HUES6 (cell line): ENCODE measurements around the gene ATF2.

Experiments used
- H3K27ac ChIP-seq: 2 replicates; pipeline ENCODE4 v1.7.0; 2013; ENCODE audit warnings: low read depth, mild to moderate bottlenecking, low read length, inconsistent platforms
- H3K27me3 ChIP-seq: 2 replicates; pipeline ENCODE4 v1.6.1; 2013; ENCODE audit warnings: low read length; ENCODE audit not compliant: control insufficient read depth, insufficient read depth
- H3K36me3 ChIP-seq: 2 replicates; pipeline ENCODE4 v1.6.1; 2013; ENCODE audit warnings: low read length; ENCODE audit not compliant: control insufficient read depth, insufficient read depth
- H3K4me1 ChIP-seq: 2 replicates; pipeline ENCODE4 v1.6.1; 2013; ENCODE audit warnings: low read length; ENCODE audit not compliant: control insufficient read depth, insufficient read depth
- H3K4me3 ChIP-seq: 2 replicates; pipeline ENCODE4 v1.5.1; 2013; ENCODE audit warnings: low read depth, low read length
- H3K9ac ChIP-seq: one replicate; pipeline ENCODE4 v1.6.1; 2013; ENCODE audit warnings: mild to moderate bottlenecking, low read length
- H3K9me3 ChIP-seq: 2 replicates; pipeline ENCODE4 v1.6.1; 2013; ENCODE audit warnings: low read depth, low read length; ENCODE audit not compliant: control insufficient read depth, insufficient read depth

The ATF2 gene

DNA sequence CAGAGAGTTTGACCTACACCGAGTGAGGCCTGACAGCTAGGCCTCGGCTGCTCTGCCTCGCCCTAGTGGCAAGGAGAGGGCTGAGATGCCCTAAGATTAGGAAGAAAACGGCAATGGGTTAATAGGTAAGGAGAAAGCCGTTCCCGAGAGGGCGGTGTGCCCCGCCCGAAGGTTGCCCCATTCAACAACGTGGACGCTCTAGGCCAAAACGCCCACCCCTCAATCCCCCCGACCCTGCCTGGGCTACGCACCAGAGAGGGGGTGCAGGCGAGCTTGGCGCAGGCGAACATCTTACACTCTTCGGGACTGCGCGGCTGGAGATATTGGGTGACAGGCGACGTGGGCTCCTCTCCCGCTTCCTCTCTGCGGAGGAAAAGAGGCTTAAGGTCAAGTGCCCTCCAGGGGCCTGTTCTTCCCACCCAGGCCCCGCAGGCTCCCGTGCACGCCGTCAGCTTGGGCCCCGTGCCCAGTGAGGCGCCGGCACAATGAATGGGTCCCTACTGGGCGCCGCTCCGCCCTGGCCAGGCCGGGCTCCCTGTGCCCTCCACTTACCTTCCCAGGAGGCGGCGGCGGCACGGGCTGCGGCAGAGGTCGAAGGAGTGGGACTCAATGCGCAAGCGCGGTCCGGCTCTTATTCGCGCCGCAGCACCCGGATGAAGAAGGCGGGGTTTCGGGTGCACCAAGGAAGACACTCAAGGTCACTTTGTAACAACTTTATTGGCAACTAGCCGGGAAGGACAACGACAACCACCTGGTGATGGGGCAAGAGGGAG lies 13.3 kb upstream of the ATF2 start, which contains the start of gene ATP5MC3:
TSS of gene ATP5MC3 (minus strand) at position 607 of the 773 bp plus-strand sequence. CDS start at position 290, 317 bp downstream.
- Histone ChIP-seq H3K4me3 (peak within 1 kb of the TSS; percentile 73), H3K36me3 (peaks cover 37% of the 10 kb centered on the region), H3K9me3 (no peaks in the 10 kb centered on the region), H3K9ac (peak within 1 kb of the TSS; percentile 86), H3K4me1 (0 out of 2 replicates have a peak, but pooled peaks cover 5% of the 10 kb centered on the region), H3K27me3 (no peaks in the 10 kb centered on the region), H3K27ac (peak within 1 kb of the TSS; percentile 66)

DNA sequence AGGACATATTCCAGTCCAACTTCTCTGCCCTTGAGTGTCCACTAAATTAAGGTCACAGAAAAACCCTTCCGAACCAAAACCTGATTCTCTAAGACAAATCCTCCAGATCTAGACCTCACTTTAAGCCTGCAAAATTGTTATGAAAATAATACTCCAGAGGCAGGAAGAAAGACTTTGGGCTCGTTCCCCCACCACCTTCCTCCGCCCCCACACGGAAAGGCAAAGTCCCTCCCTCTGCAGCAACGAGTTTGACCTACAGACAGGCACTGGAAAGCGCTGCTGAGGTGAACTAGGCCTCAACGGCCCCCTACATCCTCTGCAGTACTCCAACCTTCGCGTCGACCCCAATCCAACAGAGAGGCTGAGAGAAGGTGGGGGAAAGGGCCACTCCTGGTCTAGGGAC lies 12.7 kb upstream of the ATF2 start:
- no peaks in the 10 kb centered on the region for H3K9me3 ChIP-seq
- peak overlapping the region; percentile 73 for H3K4me3 ChIP-seq
- no peaks in the 10 kb centered on the region for H3K27me3 ChIP-seq
- 0 out of 2 replicates have a peak, but pooled peaks cover 5% of the 10 kb centered on the region for H3K4me1 ChIP-seq
- H3K36me3 ChIP-seq, result peaks cover 42% of the 10 kb centered on the region
- H3K9ac ChIP-seq, result peak overlapping the region; percentile 86
- peak overlapping the region; percentile 66; the same call in 1 of the 2 replicates for H3K27ac ChIP-seq

DNA sequence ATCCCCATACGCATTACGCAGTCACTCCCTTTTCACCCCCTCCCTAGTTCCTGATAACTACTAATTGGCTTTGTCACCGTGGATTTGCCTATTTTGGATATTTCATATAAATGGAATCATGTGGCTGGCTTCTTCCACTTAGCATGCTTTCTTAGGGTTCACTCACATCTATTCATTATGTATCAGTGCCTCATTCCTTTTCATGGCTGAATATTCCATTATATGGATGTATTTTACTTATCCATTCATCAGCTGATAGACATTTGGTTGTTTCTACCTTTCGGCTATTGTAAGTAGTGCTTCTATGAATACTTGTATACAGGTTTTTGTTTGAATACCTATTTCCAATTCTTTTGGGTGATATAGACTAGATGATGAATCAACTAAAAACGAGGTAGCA lies 8.6 kb upstream of the ATF2 start:
- no peak overlapping the region for H3K9ac ChIP-seq
- H3K4me3 ChIP-seq, result no peak overlapping the region
- H3K36me3 ChIP-seq, result peaks cover 48% of the 10 kb centered on the region
- H3K4me1 ChIP-seq, result no peaks in the 10 kb centered on the region
- no peaks in the 10 kb centered on the region for H3K9me3 ChIP-seq
- no peaks in the 10 kb centered on the region for H3K27me3 ChIP-seq
- no peak overlapping the region for H3K27ac ChIP-seq

DNA sequence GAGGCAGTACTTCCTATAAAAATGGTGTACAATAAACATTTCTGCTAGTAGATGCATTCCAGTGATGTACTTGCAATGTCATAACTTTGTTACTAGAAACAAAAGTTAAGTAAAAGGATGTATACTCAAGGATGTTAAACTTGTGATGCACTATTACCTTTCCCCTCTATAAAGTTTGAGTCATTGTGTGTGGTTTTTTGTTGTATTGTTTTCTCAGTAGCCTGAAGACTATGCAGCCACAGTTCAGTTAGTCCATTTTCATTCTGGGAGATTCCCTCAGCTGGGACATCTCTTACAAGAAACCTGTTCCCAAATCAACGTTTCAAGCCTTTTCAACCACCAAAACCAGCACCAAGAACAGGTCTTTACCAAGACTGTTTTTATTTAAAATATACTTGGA lies 7.9 kb upstream of the ATF2 start:
- Histone ChIP-seq H3K4me1 (no peaks in the 10 kb centered on the region), H3K9ac (no peak overlapping the region), H3K27ac (no peak overlapping the region), H3K36me3 (peaks cover 48% of the 10 kb centered on the region), H3K9me3 (no peaks in the 10 kb centered on the region), H3K27me3 (no peaks in the 10 kb centered on the region), H3K4me3 (no peak overlapping the region)

DNA sequence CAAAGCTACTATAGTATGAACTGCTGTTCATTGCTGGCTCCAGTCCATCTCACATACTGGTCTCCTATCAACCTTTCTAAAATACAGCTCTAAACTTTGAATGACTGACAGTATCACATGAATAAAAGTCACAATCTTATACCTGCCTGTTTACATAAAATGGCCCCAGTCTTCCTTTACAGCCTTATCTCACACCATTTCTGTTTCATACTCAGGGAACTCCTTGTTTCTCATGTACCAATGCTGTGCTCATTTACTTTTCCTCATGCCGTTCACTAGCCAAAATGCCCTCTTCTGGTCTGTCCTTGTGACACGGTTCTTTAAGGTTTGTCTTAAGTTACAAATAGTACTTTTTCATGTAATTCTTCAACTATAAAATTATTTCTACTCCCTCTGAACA lies 7.3 kb upstream of the ATF2 start:
- H3K4me1 ChIP-seq, result no peaks in the 10 kb centered on the region
- H3K4me3 ChIP-seq, result no peak overlapping the region
- no peaks in the 10 kb centered on the region for H3K9me3 ChIP-seq
- H3K36me3 ChIP-seq, result peaks cover 48% of the 10 kb centered on the region
- no peaks in the 10 kb centered on the region for H3K27me3 ChIP-seq
- H3K27ac ChIP-seq, result no peak overlapping the region
- no peak overlapping the region for H3K9ac ChIP-seq

DNA sequence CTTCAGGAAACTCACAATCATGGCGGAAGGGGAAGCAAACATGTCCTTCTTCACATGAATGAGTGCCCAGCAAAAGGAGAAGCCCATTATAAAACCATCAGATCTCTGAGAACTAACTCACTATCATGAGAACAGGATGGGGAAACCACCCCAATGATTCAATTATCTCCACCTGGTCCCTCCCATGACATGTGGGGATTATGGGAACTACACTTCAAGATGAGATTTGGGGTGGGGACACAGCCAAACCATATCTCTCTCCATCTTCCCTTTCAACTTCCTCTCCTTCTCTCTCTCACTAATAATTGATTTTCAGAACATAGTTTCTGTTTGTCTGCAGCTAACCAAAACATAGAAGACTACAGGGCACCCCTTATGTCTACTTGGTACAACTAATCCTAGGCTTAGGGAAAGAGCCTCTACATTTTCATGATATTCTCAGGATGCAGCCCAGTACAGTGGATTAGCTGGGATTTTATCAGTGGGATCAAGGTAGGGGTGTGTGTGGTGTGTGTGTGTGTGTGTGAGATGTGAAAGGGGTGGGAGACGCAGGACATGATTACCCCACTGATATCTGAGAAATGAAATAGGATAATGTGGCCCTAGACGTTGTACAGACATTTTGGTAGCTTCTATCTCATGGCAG lies 2.8 kb upstream of the ATF2 start:
- H3K9me3 ChIP-seq, result no peaks in the 10 kb centered on the region
- H3K27me3 ChIP-seq, result no peaks in the 10 kb centered on the region
- H3K9ac ChIP-seq, result no peak overlapping the region
- H3K36me3 ChIP-seq, result peaks cover 10% of the 10 kb centered on the region
- peaks cover 4% of the 10 kb centered on the region for H3K4me1 ChIP-seq
- H3K4me3 ChIP-seq, result no peak overlapping the region
- no peak overlapping the region for H3K27ac ChIP-seq

DNA sequence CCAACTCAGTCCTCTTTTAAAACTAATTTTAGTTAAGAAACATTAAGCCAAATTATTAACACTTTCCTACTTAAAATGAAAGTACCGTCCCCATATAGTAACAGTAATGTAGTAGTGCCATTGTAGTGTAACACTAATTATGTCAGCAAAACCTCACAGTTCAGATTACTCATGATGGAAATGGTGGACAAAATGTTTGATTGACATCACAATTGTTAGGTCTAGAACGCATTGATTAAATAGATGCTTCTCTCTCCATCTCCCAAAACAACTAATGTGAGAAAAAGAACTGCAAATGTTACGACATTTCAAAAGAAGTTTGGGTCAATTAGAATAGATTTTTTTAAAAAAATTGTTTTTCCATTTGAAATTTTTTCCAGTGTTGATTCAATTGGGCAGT lies 1.2 kb upstream of the ATF2 start:
- Histone ChIP-seq H3K36me3 (peaks cover 3% of the 10 kb centered on the region), H3K9me3 (no peaks in the 10 kb centered on the region; the same call in 1 of the 2 replicates), H3K9ac (no peak overlapping the region), H3K4me1 (peaks cover 4% of the 10 kb centered on the region), H3K4me3 (peak overlapping the region; percentile 76), H3K27me3 (no peaks in the 10 kb centered on the region), H3K27ac (no peak overlapping the region)

DNA sequence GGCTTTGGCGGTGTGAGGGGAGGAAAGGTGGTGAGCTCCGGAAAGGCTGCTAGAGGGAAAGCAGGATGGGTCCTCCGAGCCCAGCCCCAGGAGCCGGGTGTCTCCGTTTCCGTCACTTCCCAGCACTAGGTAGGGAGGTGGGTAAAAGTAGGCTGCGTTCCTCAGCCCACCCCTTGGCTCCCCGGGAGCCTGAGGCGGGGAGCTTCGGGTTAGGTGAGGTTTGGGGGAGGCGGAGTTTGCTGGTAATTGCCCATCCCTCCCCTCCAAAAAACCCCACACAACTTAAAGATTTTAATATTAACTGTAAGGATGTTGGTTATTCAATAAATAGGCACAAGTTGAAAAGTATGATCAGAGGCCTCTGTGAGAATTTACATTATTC lies 552 bp upstream of the ATF2 start:
- peaks cover 4% of the 10 kb centered on the region for H3K4me1 ChIP-seq
- H3K27ac ChIP-seq, result no peak overlapping the region
- peak overlapping the region; percentile 72 for H3K9ac ChIP-seq
- no peaks in the 10 kb centered on the region; the same call in 1 of the 2 replicates for H3K9me3 ChIP-seq
- H3K36me3 ChIP-seq, result peaks cover 3% of the 10 kb centered on the region
- H3K4me3 ChIP-seq, result peak overlapping the region; percentile 76
- no peaks in the 10 kb centered on the region for H3K27me3 ChIP-seq

DNA sequence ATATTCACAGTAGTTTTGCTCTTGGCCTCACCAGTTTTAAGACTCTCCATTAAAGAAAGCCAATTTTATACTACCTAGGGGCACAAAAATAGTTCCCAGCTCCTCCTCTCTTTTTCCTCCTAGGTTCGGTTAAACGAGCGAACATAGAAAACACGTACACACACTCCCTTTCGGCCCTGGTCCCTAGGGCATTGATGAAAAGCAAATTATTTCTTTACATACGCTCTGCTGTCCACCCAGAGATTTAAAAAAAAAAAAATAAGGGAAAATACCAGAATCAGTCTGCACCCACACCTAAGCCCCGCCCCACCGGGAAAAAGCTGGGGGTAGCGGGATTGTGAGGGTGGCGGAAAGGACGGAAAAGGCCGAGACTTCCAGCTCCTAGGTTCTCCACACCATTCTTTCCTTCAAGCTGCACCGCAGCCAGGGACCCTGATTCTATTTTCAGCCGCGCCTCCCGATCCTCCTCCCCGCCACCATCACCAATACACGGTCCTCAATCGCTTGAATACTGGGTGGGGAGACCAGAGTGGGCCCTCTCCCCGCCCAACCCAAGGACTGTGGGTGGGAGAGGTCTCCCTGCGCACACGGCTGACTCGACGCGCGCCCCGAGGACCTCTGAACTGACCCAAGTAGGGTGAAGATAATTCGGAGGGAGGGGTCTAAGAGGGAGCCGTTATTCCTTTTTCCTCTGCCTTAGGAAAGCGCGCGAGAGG lies 769 bp downstream of the ATF2 start:
- peak overlapping the region; percentile 89 for H3K27ac ChIP-seq
- no peaks in the 10 kb centered on the region for H3K27me3 ChIP-seq
- peak overlapping the region; percentile 100 for H3K4me3 ChIP-seq
- peaks cover 4% of the 10 kb centered on the region for H3K4me1 ChIP-seq
- H3K9me3 ChIP-seq, result no peaks in the 10 kb centered on the region; the same call in 1 of the 2 replicates
- H3K36me3 ChIP-seq, result peaks cover 3% of the 10 kb centered on the region
- H3K9ac ChIP-seq, result peak overlapping the region; percentile 97

DNA sequence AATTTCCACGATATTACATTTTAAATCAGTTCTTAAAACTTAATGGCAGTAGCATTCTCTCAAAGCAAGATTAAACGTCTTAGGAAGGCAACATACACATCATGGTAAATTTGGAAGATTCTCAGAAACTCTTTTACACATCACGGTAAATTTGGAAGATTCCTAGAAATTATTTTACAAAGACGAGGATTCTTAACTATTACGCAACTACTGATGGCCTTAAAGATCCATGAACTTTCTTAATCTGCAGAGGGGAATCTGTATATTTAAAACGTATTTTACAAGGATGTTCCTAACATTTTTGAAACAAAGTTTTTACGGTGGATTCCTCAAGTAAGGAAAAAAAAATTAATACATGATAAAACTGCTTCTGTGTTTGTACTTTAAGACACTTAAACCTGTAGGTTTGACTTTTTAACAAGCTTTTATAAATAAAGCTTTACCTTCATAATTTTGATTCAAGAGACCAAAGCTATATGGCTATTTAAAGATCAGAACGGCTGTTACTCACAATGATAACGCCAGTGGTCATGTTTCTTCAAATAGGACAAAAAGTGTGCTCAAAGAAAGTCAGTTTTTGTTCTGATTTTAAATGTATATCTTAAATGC lies 1.7 kb downstream of the ATF2 start:
- Histone ChIP-seq H3K36me3 (peaks cover 3% of the 10 kb centered on the region), H3K27me3 (no peaks in the 10 kb centered on the region), H3K27ac (peak overlapping the region; percentile 89; the same call in 1 of the 2 replicates), H3K9ac (peak overlapping the region; percentile 97), H3K4me3 (peak overlapping the region; percentile 100), H3K4me1 (peaks cover 4% of the 10 kb centered on the region), H3K9me3 (no peaks in the 10 kb centered on the region; the same call in 1 of the 2 replicates)
